NT2/D1 (cell line): Measurements from ENCODE around the gene TRPV6.

Source experiments
- YY1 ChIP-seq: IDR thresholded peaks from 2 replicates; pipeline ENCODE4 v1.6.1; 2011; ENCODE audit not compliant: insufficient read length, insufficient read depth
- ZNF274 ChIP-seq: IDR thresholded peaks from 2 replicates; pipeline ENCODE4 v1.6.1; 2011; ENCODE audit warnings: mild to moderate bottlenecking, low read depth, low read length

DNA sequence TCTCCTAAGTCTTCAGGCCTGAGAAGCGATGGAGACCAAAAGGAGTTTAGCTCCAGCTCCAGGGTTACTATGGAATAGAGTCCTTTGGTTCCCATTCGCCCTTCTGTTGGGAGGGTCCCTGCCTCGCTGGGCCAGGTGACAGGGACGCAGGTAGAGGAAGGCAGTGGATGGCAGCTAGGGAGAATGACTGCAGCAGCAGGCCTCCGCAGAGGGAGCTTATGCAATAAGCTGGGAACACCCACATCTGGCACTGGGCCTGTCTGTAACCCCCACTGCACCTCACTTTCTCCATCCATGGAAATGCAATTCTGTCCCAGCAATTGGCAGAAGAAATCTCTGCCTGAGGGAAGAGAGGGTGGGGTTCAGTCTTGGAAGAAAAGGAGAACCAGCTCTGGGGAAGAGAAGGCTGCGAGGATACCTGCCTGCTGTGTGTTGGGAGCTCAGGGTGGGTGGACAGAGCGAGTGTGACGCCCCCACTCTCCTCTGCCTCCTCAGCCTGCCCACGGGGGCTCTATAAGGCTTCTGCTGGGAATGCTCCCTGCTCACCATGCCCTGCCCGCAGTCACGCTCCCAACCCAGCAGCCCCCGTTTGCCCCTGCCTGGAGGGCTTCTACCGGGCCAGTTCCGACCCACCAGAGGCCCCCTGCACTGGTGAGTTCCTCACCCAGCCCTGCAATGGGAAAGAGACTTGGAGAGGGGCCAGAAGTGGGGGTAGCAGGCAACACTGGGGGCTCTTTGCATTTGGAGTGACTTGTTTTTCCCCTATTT lies 20.4 kb downstream of the TRPV6 start:
- TF ChIP-seq YY1: no peak
- TF ChIP-seq ZNF274: no peak
